K562 (cell line): ENCODE measurements around the gene ERAL1. TPM values are rescaled to one million over a fixed set of nuclear protein-coding genes. Genes with fewer than 3 reads are reported as not detected.

Experiments used
- BRD4 ChIP-seq: fragments of 200-600 bp; sonication (generic); IDR thresholded peaks from 2 replicates; pipeline ENCODE4 v1.6.1; 2017; ENCODE audit warnings: inconsistent platforms
- CSDE1 ChIP-seq, 2 experiments: fragments of 450-650 bp; IDR thresholded peaks; 2 replicates each; pipeline ENCODE4 v1.6.1; 2016; ENCODE audit warnings: mild to moderate bottlenecking in 1 of 2
- IFI16 ChIP-seq: fragments of 250-450 bp; sonication (Bioruptor Pico); IDR thresholded peaks from 2 replicates; pipeline ENCODE4 v2.1.2; 2022; ENCODE audit warnings: mild to moderate bottlenecking, inconsistent platforms
- MYC ChIP-seq, 2 experiments: fragments of 250-450 bp in 1 of 2; sonication (Bioruptor Pico) in 1 of 2; IDR thresholded peaks; 2 replicates each; pipeline versions ENCODE4 v1.5.1 to v1.6.1; 2012 to 2021; ENCODE audit warnings: low read depth in 2 of 2, borderline replicate concordance in 1 of 2, improper control_type of control experiment in 1 of 2, low read length in 1 of 2, mild to moderate bottlenecking in 1 of 2, moderate library complexity in 1 of 2
- SLC30A9 ChIP-seq: fragments of 250-450 bp; sonication (Bioruptor Pico); IDR thresholded peaks from 2 replicates; pipeline ENCODE4 v1.8.0; 2022; ENCODE audit warnings: mild to moderate bottlenecking, moderate library complexity
- SMAD1 ChIP-seq: fragments of 150-350 bp; IDR thresholded peaks from 2 replicates; pipeline ENCODE4 v1.6.1; 2014; ENCODE audit warnings: low read length, low read depth; ENCODE audit not compliant: partially characterized antibody
- TOE1 ChIP-seq, 2 experiments: fragments of 450-650 bp in 1 of 2; sonication (generic) in 1 of 2; formaldehyde crosslinking in 1 of 2; IDR thresholded peaks; 2 replicates each; pipeline versions ENCODE4 v1.7.1 to v1.8.0; 2016 to 2022; ENCODE audit warnings: borderline replicate concordance in 2 of 2, mild to moderate bottlenecking in 2 of 2, antibody characterized with exemption in 1 of 2, inconsistent platforms in 1 of 2, low read depth in 1 of 2, missing genetic modification reagents in 1 of 2, moderate library complexity in 1 of 2
- ZC3H8 ChIP-seq: fragments of 450-650 bp; IDR thresholded peaks from 2 replicates; pipeline ENCODE4 v1.6.1; 2017
- ZNF224 ChIP-seq: sonication (generic); formaldehyde crosslinking; IDR thresholded peaks from 2 replicates; pipeline ENCODE4 v1.8.0; 2022; ENCODE audit warnings: mild to moderate bottlenecking, missing genetic modification reagents
- ZNF23 ChIP-seq: fragments of 250-450 bp; sonication (Bioruptor Pico); IDR thresholded peaks from 2 replicates; pipeline ENCODE4 v1.4.0; 2020; ENCODE audit warnings: mild to moderate bottlenecking
- ZNF274 ChIP-seq: IDR thresholded peaks from 2 replicates; pipeline ENCODE4 v1.6.1; 2011; ENCODE audit warnings: low read depth, mild to moderate bottlenecking, low read length, moderate library complexity, borderline replicate concordance
- ZNF589 ChIP-seq: fragments of 200-800 bp; sonication (Bioruptor generic); IDR thresholded peaks from 2 replicates; pipeline ENCODE4 v1.6.1; 2016; ENCODE audit warnings: low read depth, missing genetic modification characterization, missing compliant biosample characterization
- ZNF668 ChIP-seq: fragments of 250-450 bp; sonication (Bioruptor Pico); IDR thresholded peaks from 2 replicates; pipeline ENCODE4 v1.8.0; 2022; ENCODE audit warnings: mild to moderate bottlenecking, inconsistent platforms
- ZNF764 ChIP-seq: fragments of 250-450 bp; sonication (Bioruptor Pico); IDR thresholded peaks from 2 replicates; pipeline ENCODE4 v1.4.0; 2020; ENCODE audit warnings: low read depth, mild to moderate bottlenecking, moderate library complexity
- polyA plus RNA-seq, 8 experiments: library from polyadenylated mRNA; depleted of rRNA in 4 of 8; stranded (reverse) in 5 of 8; unstranded in 3 of 8; fragments of >200 nt; fragmentation: Nextera tagmentation in 2 of 8; fragmentation: Illumina TruSeq in 1 of 8; extraction: Ambion mirVana in 2 of 8; extraction: Trizol in 1 of 8; gene quantifications; 2 replicates each; pipeline versions ENCODE4 v1.2.1 to v1.2.3, GENCODE V29; 2011 to 2014; ENCODE audit warnings: inconsistent platforms in 1 of 8, missing spikeins in 1 of 8
- total RNA-seq, 7 experiments: library from RNA; depleted of rRNA in 6 of 7; stranded (reverse); fragments of >200 nt in 6 of 7; fragmentation: Illumina TruSeq in 2 of 7; extraction: Trizol in 2 of 7; gene quantifications; 2 replicates each; pipeline versions ENCODE4 v1.2.1 to v1.2.3, GENCODE V29; 2011 to 2021; ENCODE audit warnings: low replicate concordance in 1 of 7
- TF ChIP-seq, protein P1 (sequence below): fragments of 450-650 bp; formaldehyde crosslinking; conservative IDR thresholded peaks from 2 replicates; pipeline ENCODE4 v1.4.0; 2022; ENCODE audit warnings: mild to moderate bottlenecking, missing genetic modification characterization
- TF ChIP-seq, protein P2 (sequence below): sonication (generic); formaldehyde crosslinking; IDR thresholded peaks from 2 replicates; pipeline ENCODE4 v1.8.0; 2022; ENCODE audit warnings: mild to moderate bottlenecking, missing genetic modification reagents
- TF ChIP-seq, protein P3 (sequence below): fragments of 450-650 bp; conservative IDR thresholded peaks from 2 replicates; pipeline ENCODE4 v1.6.1; 2016; ENCODE audit warnings: missing genetic modification characterization, low read depth, mild to moderate bottlenecking, missing compliant biosample characterization, moderate library complexity
- TF ChIP-seq, protein P4 (sequence below): fragments of 450-650 bp; IDR thresholded peaks from 2 replicates; pipeline ENCODE4 v1.6.1; 2018; ENCODE audit warnings: mild to moderate bottlenecking, low read depth; ENCODE audit not compliant: partially characterized antibody
- TF ChIP-seq, protein P5 (sequence below): sonication (generic); formaldehyde crosslinking; IDR thresholded peaks from 2 replicates; pipeline ENCODE4 v1.8.0; 2022; ENCODE audit warnings: missing genetic modification reagents, mild to moderate bottlenecking, moderate library complexity, borderline replicate concordance
- TF ChIP-seq, protein P6 (sequence below): fragments of 250-450 bp; sonication (Bioruptor Pico); IDR thresholded peaks from 2 replicates; pipeline ENCODE4 v1.6.1; 2021; ENCODE audit warnings: mild to moderate bottlenecking

Gene ERAL1
- total and polyA plus RNA-seq, 9 of the 15 experiments (the other 6 are each of a cell fraction or from before 2014, with no cell fraction given): 37.5 to 351 (median 106) TPM

DNA sequence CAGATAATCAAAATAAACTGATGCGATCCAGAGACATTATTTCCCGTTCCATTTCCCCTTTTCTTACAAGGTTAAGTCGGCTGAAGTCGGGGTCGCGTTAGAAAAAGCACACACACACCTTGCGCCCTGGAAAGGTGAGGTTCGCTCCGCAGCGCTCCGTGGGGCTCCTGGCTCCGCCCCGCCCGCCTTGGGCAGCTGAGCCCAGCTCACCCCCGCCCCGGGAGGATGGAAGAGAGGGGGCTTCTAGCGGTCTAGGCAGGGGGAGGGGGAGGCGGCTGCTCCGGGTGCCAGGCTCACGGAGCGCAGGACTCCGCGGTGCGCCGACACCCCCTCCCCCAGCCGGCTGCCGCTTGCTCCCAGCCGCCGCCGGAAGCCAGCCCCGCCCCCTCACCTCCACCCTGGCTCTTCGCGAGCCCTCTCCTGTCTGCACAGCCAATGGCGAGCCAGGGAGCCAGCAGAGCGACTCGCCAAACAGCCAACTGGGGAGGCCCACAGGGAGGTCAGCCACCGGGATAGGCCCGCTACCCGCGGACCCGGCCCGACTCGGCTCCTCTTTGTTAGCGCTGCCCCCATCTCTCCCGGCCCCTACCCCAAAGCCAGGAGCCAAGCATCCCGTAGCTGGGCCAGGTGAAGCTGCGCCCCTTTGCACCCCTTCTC lies 42.6 kb upstream of the ERAL1 start (continued):
- TF ChIP-seq, protein P1, sequence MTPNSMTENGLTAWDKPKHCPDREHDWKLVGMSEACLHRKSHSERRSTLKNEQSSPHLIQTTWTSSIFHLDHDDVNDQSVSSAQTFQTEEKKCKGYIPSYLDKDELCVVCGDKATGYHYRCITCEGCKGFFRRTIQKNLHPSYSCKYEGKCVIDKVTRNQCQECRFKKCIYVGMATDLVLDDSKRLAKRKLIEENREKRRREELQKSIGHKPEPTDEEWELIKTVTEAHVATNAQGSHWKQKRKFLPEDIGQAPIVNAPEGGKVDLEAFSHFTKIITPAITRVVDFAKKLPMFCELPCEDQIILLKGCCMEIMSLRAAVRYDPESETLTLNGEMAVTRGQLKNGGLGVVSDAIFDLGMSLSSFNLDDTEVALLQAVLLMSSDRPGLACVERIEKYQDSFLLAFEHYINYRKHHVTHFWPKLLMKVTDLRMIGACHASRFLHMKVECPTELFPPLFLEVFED: peak; percentile 76; the same call in 1 of the 2 replicates
- TF ChIP-seq SMAD1: peak; percentile 20
- TF ChIP-seq BRD4: no peak
- TF ChIP-seq, protein P2, sequence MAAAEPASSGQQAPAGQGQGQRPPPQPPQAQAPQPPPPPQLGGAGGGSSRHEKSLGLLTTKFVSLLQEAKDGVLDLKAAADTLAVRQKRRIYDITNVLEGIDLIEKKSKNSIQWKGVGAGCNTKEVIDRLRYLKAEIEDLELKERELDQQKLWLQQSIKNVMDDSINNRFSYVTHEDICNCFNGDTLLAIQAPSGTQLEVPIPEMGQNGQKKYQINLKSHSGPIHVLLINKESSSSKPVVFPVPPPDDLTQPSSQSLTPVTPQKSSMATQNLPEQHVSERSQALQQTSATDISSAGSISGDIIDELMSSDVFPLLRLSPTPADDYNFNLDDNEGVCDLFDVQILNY: no peak
- no peak for TF ChIP-seq ZC3H8
- TF ChIP-seq CSDE1 (IDR thresholded peaks at IDR 0.05): no peak
- no peak for TF ChIP-seq ZNF224
- no peak for TF ChIP-seq ZNF274
- no peak for TF ChIP-seq ZNF764 (CRISPR knock-in tag)
- TF ChIP-seq ZNF589 (CRISPR knock-in tag): no peak
- TF ChIP-seq, protein P3, sequence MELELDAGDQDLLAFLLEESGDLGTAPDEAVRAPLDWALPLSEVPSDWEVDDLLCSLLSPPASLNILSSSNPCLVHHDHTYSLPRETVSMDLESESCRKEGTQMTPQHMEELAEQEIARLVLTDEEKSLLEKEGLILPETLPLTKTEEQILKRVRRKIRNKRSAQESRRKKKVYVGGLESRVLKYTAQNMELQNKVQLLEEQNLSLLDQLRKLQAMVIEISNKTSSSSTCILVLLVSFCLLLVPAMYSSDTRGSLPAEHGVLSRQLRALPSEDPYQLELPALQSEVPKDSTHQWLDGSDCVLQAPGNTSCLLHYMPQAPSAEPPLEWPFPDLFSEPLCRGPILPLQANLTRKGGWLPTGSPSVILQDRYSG (tag): no peak
- no peak for TF ChIP-seq ZNF23 (CRISPR knock-in tag)
- TF ChIP-seq, protein P4, sequence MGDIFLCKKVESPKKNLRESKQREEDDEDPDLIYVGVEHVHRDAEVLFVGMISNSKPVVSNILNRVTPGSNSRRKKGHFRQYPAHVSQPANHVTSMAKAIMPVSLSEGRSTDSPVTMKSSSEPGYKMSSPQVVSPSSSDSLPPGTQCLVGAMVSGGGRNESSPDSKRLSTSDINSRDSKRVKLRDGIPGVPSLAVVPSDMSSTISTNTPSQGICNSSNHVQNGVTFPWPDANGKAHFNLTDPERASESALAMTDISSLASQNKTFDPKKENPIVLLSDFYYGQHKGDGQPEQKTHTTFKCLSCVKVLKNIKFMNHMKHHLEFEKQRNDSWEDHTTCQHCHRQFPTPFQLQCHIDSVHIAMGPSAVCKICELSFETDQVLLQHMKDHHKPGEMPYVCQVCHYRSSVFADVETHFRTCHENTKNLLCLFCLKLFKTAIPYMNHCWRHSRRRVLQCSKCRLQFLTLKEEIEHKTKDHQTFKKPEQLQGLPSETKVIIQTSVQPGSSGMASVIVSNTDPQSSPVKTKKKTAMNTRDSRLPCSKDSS: no peak
- no peak for TF ChIP-seq TOE1 (IDR thresholded peaks at IDR 0.05; ENCODE audit: borderline replicate concordance)
- TF ChIP-seq TOE1 (CRISPR knock-in tag; IDR thresholded peaks at IDR 0.05; ENCODE audit: borderline replicate concordance, low read depth): no peak
- TF ChIP-seq, protein P5, sequence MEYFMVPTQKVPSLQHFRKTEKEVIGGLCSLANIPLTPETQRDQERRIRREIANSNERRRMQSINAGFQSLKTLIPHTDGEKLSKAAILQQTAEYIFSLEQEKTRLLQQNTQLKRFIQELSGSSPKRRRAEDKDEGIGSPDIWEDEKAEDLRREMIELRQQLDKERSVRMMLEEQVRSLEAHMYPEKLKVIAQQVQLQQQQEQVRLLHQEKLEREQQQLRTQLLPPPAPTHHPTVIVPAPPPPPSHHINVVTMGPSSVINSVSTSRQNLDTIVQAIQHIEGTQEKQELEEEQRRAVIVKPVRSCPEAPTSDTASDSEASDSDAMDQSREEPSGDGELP: peak; percentile 61; the same call in 1 of the 2 replicates
- TF ChIP-seq IFI16 (CRISPR knock-in tag): no peak
- TF ChIP-seq ZNF668 (CRISPR knock-in tag): no peak
- TF ChIP-seq, protein P6, sequence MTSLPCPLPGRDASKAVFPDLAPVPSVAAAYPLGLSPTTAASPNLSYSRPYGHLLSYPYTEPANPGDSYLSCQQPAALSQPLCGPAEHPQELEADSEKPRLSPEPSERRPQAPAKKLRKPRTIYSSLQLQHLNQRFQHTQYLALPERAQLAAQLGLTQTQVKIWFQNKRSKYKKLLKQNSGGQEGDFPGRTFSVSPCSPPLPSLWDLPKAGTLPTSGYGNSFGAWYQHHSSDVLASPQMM: no peak
- no peak for TF ChIP-seq MYC (IDR thresholded peaks at IDR 0.05; ENCODE audit: low read depth, low read length)
- no peak for TF ChIP-seq MYC (CRISPR knock-in tag; IDR thresholded peaks at IDR 0.05; ENCODE audit: borderline replicate concordance, low read depth)
- no peak for TF ChIP-seq SLC30A9 (CRISPR knock-in tag)
